Fibroblast of lung (primary cell): ENCODE data around the gene MPRIP. TPM values are rescaled to one million over a fixed set of nuclear protein-coding genes. Genes with fewer than 3 reads are reported as not detected.

Source experiments
- DNase-seq, 2 donors: peaks; one replicate each; pipeline versions ENCODE4 v3.0.0 to v3.0.0-alpha.2; 2010; ENCODE audit warnings: low read depth in 2 of 2
- H2AFZ ChIP-seq: 2 replicates; pipeline ENCODE4 v1.5.1; 2012; ENCODE audit warnings: low read length, control low read depth, inconsistent platforms
- H3K27ac ChIP-seq: 2 replicates; pipeline ENCODE4 v1.5.1; 2011; ENCODE audit warnings: low read length, control low read depth; ENCODE audit not compliant: insufficient read depth
- H3K27me3 ChIP-seq: 2 replicates; pipeline ENCODE4 v1.5.1; 2011; ENCODE audit warnings: mild to moderate bottlenecking, low read length; ENCODE audit not compliant: control insufficient read depth, insufficient read depth
- H3K36me3 ChIP-seq: 2 replicates; pipeline ENCODE4 v1.5.1; 2011; ENCODE audit warnings: low read length; ENCODE audit not compliant: control insufficient read depth, insufficient read depth
- H3K4me1 ChIP-seq: 2 replicates; pipeline ENCODE4 v1.5.1; 2011; ENCODE audit warnings: low read length; ENCODE audit not compliant: control insufficient read depth, insufficient read depth; ENCODE audit errors: extremely low read depth
- H3K4me2 ChIP-seq: 2 replicates; pipeline ENCODE4 v1.5.1; 2011; ENCODE audit warnings: low read length, control low read depth; ENCODE audit not compliant: insufficient read depth; ENCODE audit errors: extremely low read depth
- H3K4me3 ChIP-seq, 4 experiments: fragments of 200-600 bp in 1 of 4; sonication (generic) in 1 of 4; replicated peaks in 1 of 4; 2 replicates each; pipeline ENCODE4 v1.5.1; 2011 to 2016; ENCODE audit warnings: low read length in 4 of 4, low read depth in 3 of 4, mild to moderate bottlenecking in 3 of 4, control low read depth in 2 of 4, inconsistent platforms in 1 of 4, mixed read lengths in 1 of 4; ENCODE audit not compliant: insufficient read depth in 1 of 4; ENCODE audit errors: control extremely low read depth in 1 of 4
- H3K79me2 ChIP-seq: 2 replicates; pipeline ENCODE4 v1.5.1; 2012; ENCODE audit warnings: mild to moderate bottlenecking, low read length, inconsistent platforms; ENCODE audit not compliant: control insufficient read depth, insufficient read depth
- H3K9ac ChIP-seq: 2 replicates; pipeline ENCODE4 v1.5.1; 2011; ENCODE audit warnings: mild to moderate bottlenecking, low read length, control low read depth; ENCODE audit not compliant: insufficient read depth
- H3K9me3 ChIP-seq: 2 replicates; pipeline ENCODE4 v1.5.1; 2012; ENCODE audit warnings: low read depth, low read length; ENCODE audit not compliant: control insufficient read depth, insufficient read depth
- H4K20me1 ChIP-seq: 2 replicates; pipeline ENCODE4 v1.5.1; 2011; ENCODE audit warnings: low read length; ENCODE audit not compliant: control insufficient read depth, insufficient read depth; ENCODE audit errors: extremely low read depth
- EZH2 ChIP-seq: IDR thresholded peaks from 2 replicates; pipeline ENCODE4 v1.5.1; 2012; ENCODE audit warnings: low read length, control low read depth, mild to moderate bottlenecking; ENCODE audit errors: missing control alignments
- polyA plus RNA-seq, 2 donors: library from polyadenylated mRNA; depleted of rRNA in 1 of 2; stranded (reverse) in 1 of 2; unstranded in 1 of 2; fragments of >200 nt; gene quantifications; 2 replicates each; pipeline ENCODE4 v1.2.1, GENCODE V29; 2011 to 2012; ENCODE audit warnings: missing spikeins in 1 of 2
- total RNA-seq: library from RNA; depleted of rRNA; stranded (reverse); fragments of >200 nt; gene quantifications from 2 replicates; pipeline ENCODE4 v1.2.1, GENCODE V29; 2014
- TF ChIP-seq, protein P1 (sequence below), 2 donors: IDR thresholded peaks in 1 of 2; conservative IDR thresholded peaks in 1 of 2; 1 replicate in 1 of 2; 2 replicates in 1 of 2; pipeline ENCODE4 v1.5.1; 2011 to 2012; ENCODE audit warnings: low read length in 2 of 2, control low read depth in 1 of 2, inconsistent platforms in 1 of 2, low read depth in 1 of 2, mild to moderate bottlenecking in 1 of 2

The MPRIP gene
- total and polyA plus RNA-seq, 2 donors (not counting 1 experiment from before 2014, with no cell fraction given), result 104 to 124 TPM

DNA sequence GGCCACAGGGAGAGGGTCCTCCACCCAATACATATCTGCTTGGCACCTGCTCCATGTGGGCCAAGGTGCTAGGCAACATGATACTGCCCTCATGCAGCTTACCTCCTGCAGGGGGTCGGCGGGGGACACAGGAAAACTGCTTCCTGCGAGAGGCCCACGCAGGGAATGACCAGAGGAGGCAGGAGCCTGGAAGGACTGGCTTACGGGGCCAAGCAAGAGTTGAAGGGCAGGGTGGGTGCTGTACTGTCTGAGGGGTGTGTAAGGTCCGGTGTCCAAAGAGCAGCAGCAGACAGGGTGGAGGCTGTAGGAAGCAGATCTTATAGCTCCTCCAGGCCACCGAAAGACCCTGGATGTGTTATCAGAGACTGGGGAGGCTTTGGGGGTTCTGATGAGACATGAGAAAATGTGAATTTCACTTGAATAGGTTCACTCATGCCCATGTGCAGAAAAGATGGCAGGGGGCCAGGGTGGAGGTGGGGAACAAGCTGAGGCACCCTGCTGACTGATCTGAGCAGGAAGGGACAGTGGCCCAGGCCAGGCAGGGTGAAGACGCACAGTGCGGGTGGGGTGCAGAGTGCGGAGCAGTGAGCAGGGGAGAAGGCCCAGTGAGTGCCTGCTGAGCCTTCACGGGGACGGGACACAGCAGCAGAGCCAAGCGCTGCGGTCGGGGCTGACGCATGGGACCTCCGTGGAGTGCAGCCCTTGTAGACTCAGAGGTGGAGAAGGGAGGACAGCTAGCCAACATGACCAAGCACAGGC is 186.4 kb downstream of the MPRIP start:
- H3K27me3 ChIP-seq, result no peaks in the 10 kb centered on the region
- H4K20me1 ChIP-seq, result no peaks in the 10 kb centered on the region
- H2AFZ ChIP-seq, result no peak overlapping the region
- no peaks in the 10 kb centered on the region for H3K9me3 ChIP-seq
- peaks cover 29% of the 10 kb centered on the region for H3K79me2 ChIP-seq
- no peaks in the 10 kb centered on the region for H3K4me1 ChIP-seq
- no peak overlapping the region for H3K4me2 ChIP-seq
- DNase-seq, result no peak
- peaks cover 43% of the 10 kb centered on the region for H3K36me3 ChIP-seq
- no peak overlapping the region for H3K27ac ChIP-seq
- no peak overlapping the region for H3K9ac ChIP-seq
- H3K4me3 ChIP-seq, result no peak overlapping the region
- TF ChIP-seq, protein P1, sequence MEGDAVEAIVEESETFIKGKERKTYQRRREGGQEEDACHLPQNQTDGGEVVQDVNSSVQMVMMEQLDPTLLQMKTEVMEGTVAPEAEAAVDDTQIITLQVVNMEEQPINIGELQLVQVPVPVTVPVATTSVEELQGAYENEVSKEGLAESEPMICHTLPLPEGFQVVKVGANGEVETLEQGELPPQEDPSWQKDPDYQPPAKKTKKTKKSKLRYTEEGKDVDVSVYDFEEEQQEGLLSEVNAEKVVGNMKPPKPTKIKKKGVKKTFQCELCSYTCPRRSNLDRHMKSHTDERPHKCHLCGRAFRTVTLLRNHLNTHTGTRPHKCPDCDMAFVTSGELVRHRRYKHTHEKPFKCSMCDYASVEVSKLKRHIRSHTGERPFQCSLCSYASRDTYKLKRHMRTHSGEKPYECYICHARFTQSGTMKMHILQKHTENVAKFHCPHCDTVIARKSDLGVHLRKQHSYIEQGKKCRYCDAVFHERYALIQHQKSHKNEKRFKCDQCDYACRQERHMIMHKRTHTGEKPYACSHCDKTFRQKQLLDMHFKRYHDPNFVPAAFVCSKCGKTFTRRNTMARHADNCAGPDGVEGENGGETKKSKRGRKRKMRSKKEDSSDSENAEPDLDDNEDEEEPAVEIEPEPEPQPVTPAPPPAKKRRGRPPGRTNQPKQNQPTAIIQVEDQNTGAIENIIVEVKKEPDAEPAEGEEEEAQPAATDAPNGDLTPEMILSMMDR (conservative IDR thresholded peaks at IDR 0.05 in 1 of 2, IDR thresholded peaks at IDR 0.05 in 1 of 2; ENCODE audit: low read depth in 1 of 2, low read length in 2 of 2), result no peak
- TF ChIP-seq EZH2, result no peak

DNA sequence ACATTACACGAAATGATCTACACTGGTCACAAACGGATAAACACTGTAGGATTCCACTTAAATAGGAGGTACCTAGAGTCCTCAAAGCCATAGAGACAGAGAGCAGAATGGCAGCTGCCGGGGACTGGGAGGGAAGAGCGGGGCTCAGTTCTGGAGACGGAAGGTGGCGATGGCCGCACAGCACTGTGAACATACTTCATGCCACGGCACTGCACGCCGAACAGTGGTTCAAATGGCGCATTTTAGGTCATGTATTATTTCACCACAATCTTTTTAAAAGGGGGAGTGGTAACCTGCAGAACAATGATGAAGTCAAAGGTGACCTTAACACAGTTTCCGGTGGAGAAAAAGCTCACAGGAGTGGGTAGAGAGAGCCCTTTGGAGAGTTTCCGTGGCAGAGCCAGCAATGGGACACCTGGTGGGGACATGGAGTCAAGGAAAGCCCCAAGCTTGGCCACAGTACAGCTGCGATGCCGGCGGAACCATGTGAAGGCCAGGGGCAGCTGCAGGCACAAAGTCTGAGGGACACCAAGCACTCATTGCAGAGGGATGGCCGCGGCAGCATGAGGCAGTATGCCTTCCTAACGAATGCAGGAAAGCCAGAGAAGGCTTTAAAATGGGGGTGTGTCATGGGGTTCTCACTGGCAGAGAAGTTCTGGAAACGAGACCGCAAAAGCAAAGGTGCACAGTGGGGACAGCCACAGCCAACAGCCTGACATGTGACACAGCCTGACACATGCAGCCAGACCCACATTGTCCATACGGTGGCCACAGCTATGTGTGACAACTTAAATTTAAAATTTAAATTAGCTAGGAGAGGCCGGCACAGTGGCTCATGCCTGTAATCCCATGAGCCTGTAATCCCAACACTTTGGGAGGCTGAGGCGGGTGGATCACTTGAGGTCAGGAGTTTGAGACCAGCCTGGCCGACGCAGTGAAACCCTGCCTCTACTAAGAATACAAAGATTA is 187.4 kb downstream of the MPRIP start:
- TF ChIP-seq, protein P1 (conservative IDR thresholded peaks at IDR 0.05 in 1 of 2, IDR thresholded peaks at IDR 0.05 in 1 of 2; ENCODE audit: low read depth in 1 of 2, low read length in 2 of 2), result no peak
- no peak for TF ChIP-seq EZH2
- DNase-seq, result no peak
- Histone ChIP-seq H3K4me3 (no peak overlapping the region), H3K27ac (no peak overlapping the region), H4K20me1 (no peaks in the 10 kb centered on the region), H3K27me3 (no peaks in the 10 kb centered on the region), H3K36me3 (peaks cover 40% of the 10 kb centered on the region), H3K79me2 (peaks cover 37% of the 10 kb centered on the region), H3K4me2 (no peak overlapping the region), H3K4me1 (no peaks in the 10 kb centered on the region), H3K9me3 (no peaks in the 10 kb centered on the region), H3K9ac (no peak overlapping the region), H2AFZ (no peak overlapping the region)
